ENCODE measurements around the gene TANC2.

Gene TANC2

DNA sequence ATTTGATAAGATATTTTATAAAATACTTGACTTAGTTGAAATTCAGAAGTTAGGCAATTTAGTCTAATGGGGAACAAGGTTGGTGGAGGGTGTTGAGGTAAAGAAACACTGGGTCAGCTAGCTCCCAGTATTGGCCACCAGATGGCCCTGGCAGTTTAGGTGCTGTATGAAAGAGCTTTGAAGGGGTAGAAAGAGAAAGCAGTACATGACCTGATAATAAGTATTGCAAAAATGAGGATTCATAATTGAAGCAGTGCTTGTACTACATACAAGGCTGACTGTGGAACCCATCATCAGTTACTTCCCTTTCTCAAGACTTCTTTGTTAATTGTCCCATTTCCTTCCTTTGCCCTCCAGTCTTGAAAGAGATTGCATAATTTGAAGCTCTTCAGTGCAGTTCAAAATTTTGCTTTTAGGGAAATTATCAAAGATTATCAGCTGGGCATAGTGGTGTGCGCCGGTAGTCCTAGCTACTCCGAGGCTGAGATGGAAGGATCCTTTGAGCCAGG is 29.4 kb downstream of the TANC2 start:
- no peak overlapping the region for H3K4me3 ChIP-seq (ENCODE audit: low read length)
- DNase-seq (ENCODE audit: low read depth, low spot score): peak; percentile 17

DNA sequence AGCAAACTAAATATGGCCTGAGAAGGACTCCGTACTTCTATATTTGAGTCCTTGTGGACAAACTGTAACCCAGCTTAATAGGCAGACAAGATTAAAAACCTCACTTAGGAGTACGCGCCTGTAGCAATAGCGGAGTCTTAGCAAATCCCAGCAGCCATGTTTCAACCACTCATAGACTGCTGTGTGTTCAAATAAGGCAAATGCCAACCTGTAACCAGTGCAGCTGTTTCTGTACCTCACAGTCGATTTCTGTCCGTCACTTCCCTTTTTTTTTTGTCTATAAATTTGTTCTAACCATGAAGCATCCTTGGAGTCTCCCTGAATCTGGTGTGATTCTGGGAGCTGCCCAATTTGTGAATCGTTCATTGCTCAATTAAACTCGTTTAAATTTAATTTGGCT is 30.2 kb downstream of the TANC2 start:
- no peak for DNase-seq (ENCODE audit: low read depth, low spot score)
- H3K4me3 ChIP-seq (ENCODE audit: low read length): no peak overlapping the region

DNA sequence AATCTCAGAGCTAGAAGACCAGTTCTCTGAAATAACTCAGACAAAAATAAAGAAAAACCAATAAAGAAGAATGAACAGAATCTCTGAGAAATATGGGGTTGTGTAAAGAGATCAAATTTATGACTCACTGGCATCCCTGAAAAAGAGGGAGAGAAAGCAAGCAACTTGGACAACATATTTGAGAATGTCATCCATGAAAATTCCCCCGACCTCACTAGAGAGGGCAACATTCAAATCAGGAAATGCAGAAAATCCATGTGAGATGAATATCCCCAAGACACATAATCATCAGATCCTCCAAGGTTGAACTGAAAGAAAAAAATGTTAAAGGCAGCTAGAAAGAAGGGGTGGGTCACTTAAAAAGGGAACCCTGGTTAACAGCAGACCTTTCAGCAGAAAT is 32.1 kb downstream of the TANC2 start:
- no peak overlapping the region for H3K4me3 ChIP-seq (ENCODE audit: low read length)
- no peak for DNase-seq (ENCODE audit: low read depth, low spot score)

DNA sequence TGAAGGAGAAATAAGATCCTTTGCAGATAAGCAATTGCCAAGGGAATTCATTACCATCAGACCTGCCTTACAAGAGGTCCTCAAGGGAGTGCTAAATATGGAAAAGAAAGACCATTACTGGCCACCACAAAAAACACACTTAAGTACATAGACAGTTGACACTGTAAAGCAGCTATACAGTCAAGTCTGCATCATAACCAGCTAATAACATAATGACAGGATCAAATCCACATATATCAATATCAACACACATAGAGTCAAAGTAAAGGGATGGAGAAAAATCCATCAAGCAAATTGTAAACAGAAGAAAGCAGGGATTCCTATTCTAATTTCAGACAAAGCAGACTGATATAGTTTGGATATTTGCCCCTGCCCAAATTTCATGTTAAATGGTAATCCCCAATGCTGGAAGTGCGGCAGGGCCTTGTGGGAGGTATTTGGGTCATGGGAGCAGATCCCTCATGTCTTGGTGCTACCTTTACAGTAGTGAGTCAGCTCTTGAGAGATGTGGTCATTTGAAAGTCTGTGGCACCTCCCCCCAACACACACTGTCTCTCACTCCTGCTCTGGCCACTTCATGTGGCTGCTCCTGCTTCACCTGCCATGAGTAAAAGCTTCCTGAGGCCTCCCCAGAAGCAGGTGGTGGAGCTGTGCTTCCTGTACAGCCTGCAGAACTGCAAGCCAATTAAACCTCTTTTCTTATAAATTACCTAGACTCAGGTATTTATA is 32.8 kb downstream of the TANC2 start:
- no peak overlapping the region for H3K4me3 ChIP-seq (ENCODE audit: low read length)
- no peak for DNase-seq (ENCODE audit: low read depth, low spot score)

DNA sequence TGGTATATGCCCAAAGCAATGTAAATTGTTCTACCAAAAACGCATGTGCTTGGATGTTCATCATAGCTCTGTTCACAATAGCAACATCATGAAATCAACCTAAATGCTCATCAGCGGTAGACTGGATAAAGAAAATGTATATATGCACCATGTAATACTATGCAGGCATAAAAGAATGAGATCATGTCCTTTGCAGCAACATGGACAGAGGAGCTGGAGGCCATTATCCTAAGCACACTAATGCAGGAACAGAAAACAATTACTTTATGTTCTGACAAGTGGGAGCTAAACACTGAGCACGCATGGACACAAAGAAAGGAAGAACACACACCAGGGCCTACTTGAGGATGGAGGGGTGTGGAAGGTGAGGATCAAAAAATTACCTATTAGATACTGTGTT is 33.7 kb downstream of the TANC2 start:
- no peak for DNase-seq (ENCODE audit: low read depth, low spot score)
- no peak overlapping the region for H3K4me3 ChIP-seq (ENCODE audit: low read length)

DNA sequence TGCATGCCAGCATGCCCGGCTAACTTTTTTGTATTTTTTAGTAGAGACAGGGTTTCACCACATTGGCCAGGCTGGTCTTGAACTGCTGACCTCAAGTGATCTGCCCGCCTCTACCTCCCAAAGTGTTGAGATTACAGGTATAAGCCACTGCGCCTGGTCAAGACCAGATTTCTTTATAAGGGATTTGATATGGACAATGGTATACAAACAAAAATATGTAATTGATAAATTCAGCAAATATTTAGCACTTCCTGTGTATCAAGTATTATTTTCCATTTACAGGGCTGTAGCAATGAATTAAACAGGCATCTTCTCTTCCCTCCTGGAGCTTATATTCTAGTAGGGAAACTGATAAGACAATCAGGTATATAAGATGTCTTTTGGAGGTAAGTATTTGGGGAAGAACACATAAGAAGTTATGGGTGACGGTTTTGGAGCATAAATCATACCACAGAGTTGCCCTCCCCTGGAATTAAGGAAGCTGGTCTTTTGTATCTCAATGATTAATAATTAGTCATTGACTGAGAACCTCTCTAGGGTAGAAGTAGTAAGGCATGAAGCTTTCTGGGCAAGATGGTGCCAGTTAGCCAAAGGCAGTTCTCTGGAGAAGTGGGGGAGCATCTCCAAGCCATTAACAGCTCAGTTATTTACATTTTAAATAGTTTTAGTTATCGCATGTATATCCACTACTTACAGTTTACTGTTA is 35.8 kb downstream of the TANC2 start:
- no peak overlapping the region for H3K4me3 ChIP-seq (ENCODE audit: low read length)
- no peak for DNase-seq (ENCODE audit: low read depth, low spot score)

DNA sequence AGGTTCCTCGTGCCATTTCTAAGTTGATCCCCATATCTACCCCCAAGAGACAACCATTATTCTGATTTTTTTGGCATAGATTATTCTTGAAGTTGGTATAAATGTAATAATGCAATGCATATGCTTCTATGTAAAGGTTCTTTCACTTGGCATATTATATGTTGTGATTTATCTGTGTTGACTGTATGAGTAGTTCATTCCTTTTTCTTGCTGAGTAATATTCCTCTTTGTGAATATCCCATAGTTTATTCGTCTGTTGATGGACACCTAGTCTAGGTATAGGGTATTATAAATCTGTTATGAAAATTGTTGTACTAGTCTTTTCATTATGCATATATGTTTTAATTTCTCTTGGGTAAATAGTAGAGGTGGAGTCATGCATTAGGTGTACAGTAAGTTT is 36.6 kb downstream of the TANC2 start:
- DNase-seq (ENCODE audit: low read depth, low spot score): no peak
- H3K4me3 ChIP-seq (ENCODE audit: low read length): no peak overlapping the region

DNA sequence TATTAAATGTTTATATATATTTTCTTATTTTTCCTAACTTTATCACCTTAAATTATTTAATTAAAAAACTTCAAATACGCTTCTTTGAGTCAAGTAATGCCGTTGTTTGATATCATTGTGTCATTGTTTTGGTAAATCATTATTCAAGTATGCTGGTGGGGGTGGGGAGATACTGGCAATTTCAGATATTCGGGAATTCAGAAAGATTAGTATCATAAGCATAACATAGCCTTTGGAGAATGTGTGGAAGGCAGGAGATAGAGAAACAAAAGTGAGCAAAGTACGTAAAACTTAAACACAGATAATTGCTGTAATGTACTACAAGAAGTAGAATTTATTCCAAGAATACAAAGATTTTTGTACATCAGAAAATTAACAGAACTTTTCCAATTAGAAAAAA is 49.8 kb downstream of the TANC2 start:
- H3K4me3 ChIP-seq (ENCODE audit: low read length): no peak overlapping the region
- DNase-seq (ENCODE audit: low read depth, low spot score): no peak

Data from Jurkat, Clone E6-1 (cell line).